Fibroblast of the aortic adventitia (primary cell): ENCODE data around the gene RAB3IP. TPM values are rescaled to one million over a fixed set of nuclear protein-coding genes. Genes with fewer than 3 reads are reported as not detected.
"Not testable (repeated sequence)": the region's sequence is repeated elsewhere in the genome, so short reads cannot be mapped to it uniquely, and the experiment has no call there.

Experiments
- DNase-seq: peaks from one replicate; pipeline ENCODE4 v3.0.0-alpha.2; 2010; ENCODE audit warnings: low read depth
- H3K4me3 ChIP-seq: 2 replicates; pipeline ENCODE4 v1.5.1; 2011; ENCODE audit warnings: low read depth, mild to moderate bottlenecking, control low read depth, low read length, moderate library complexity
- CTCF ChIP-seq: IDR thresholded peaks from 2 replicates; pipeline ENCODE4 v1.5.1; 2011; ENCODE audit warnings: mild to moderate bottlenecking, low read length, control low read depth, inconsistent platforms; ENCODE audit not compliant: insufficient read depth
- total RNA-seq: library from RNA; depleted of rRNA; stranded (reverse); fragments of >200 nt; gene quantifications from 2 replicates; pipeline ENCODE4 v1.2.3, GENCODE V29; 2012; ENCODE audit warnings: low replicate concordance

The RAB3IP gene
- total RNA-seq, 1 donor = 4.8 TPM

GRCh38 chr12:69751476-69751875, 12.8 kb downstream of the RAB3IP start:
- DNase-seq = no peak
- no peak overlapping the region for H3K4me3 ChIP-seq
- TF ChIP-seq CTCF = no peak

- DNase-seq = no peak
- TF ChIP-seq CTCF = no peak
- no peak overlapping the region for H3K4me3 ChIP-seq
Observed at GRCh38 chr12:69755302-69755701, 16.6 kb downstream of the RAB3IP start.

GRCh38 chr12:69756088-69756755, 17.6 kb downstream of the RAB3IP start:
- TF ChIP-seq CTCF = no peak
- DNase-seq = no peak
- H3K4me3 ChIP-seq = no peak overlapping the region

DNA sequence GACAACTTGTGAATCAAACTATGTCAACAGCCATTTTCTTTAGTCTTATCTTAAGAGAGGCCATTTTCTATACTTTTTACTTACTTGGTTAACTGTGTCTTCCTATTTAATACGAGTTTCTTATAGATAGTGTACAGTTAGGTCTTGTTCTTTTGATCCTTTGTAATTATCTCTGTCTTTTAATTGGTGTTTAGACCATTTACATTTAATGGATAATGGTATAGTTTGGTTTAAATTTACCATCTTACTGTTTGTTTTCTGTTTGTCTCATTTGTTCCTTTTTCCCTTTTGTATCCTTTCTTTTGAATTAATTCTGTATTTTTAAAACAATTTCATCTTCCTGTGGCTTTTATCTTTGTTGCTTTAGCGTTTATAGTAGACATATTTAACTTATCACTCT, 19.4 kb downstream of the RAB3IP start:
- no peak for TF ChIP-seq CTCF
- no peak for DNase-seq
- H3K4me3 ChIP-seq = no peak overlapping the region

GRCh38 chr12:69759581-69759980, 20.9 kb downstream of the RAB3IP start:
- H3K4me3 ChIP-seq, DNase-seq: not testable (repeated sequence)

DNA sequence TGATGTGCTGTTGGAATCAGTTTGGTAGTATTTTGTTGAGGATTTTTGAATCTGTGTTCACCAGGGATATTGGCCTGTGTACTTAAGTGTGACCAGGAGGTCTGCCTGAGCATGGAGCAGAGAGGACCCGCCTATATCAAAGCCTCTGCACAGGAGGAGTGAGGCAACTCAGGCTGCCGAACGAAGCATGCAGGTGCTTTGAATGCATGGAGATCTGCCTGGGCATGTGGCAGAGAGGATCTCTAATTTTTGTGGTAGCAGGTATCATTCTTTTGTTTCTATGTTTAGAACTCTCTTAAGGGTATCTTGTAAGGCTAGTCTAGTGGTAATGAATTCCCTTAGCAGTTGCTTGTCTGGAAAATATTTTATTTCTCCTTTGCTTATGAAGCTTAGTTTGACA, 26.9 kb downstream of the RAB3IP start:
- H3K4me3 ChIP-seq = no peak overlapping the region
- no peak for TF ChIP-seq CTCF
- DNase-seq = no peak

- no peak for DNase-seq
- no peak overlapping the region for H3K4me3 ChIP-seq
- no peak for TF ChIP-seq CTCF
Observed at GRCh38 chr12:69766260-69766659, 27.6 kb downstream of the RAB3IP start.
